ENCODE data around the gene DNM2.

The DNM2 gene

GRCh38 chr19:10695401-10696398 lies 22.2 kb upstream of the DNM2 start:
- ChIA-PET CTCF (interaction anchor here (0.7 to 10.1 kb wide), 6 partner anchors 9 to 169 kb away, joined by 3 to 161 read pairs (median 4); no protein-coding TSS in a partner anchor), POLR2A (interaction anchor here (0.7 kb wide), 1 partner anchor 46 kb away, joined by 5 read pairs; no protein-coding TSS in a partner anchor)
- TF ChIP-seq CTCF (IDR thresholded peaks at IDR 0.05; ENCODE audit: control extremely low read depth, extremely low read depth, low read depth, missing control alignments): no peak
- DNase-seq (ENCODE audit: extremely low spot score): peak; percentile 95

GRCh38 chr19:10699650-10700335 lies 18.1 kb upstream of the DNM2 start:
- ChIA-PET POLR2A (interaction anchor here (0.5 to 0.8 kb wide), 2 partner anchors 39 to 57 kb away, joined by 3 read pairs; no protein-coding TSS in a partner anchor), CTCF (interaction anchor here (0.6 to 10.1 kb wide), 47 partner anchors 10 to 284 kb away, joined by 3 to 161 read pairs (median 4); partner anchors contain the start of genes DNM2 and TMED1)
- peak; percentile 64 for DNase-seq (ENCODE audit: extremely low spot score)
- peak; percentile 54 for TF ChIP-seq CTCF (IDR thresholded peaks at IDR 0.05; ENCODE audit: control extremely low read depth, extremely low read depth, low read depth, missing control alignments)

- ChIA-PET POLR2A (interaction anchor here (0.5 to 1.1 kb wide), 4 partner anchors 15 to 126 kb away, joined by 3 to 5 read pairs (median 4); no protein-coding TSS in a partner anchor), CTCF (interaction anchor here (0.9 to 10.1 kb wide), 23 partner anchors 8 to 285 kb away, joined by 3 to 161 read pairs (median 6); partner anchors contain the start of gene DNM2)
- peak; percentile 63 for DNase-seq (ENCODE audit: extremely low spot score)
- TF ChIP-seq CTCF (IDR thresholded peaks at IDR 0.05; ENCODE audit: control extremely low read depth, extremely low read depth, low read depth, missing control alignments): peak; percentile 8
Observed at GRCh38 chr19:10701955-10702525, 15.8 kb upstream of the DNM2 start.

GRCh38 chr19:10706990-10707389 lies 10.9 kb upstream of the DNM2 start:
- TF ChIP-seq CTCF (IDR thresholded peaks at IDR 0.05; ENCODE audit: control extremely low read depth, extremely low read depth, low read depth, missing control alignments): no peak
- no peak for DNase-seq (ENCODE audit: extremely low spot score)
- ChIA-PET CTCF (interaction anchor here (1.0 to 1.4 kb wide), 3 partner anchors 11 to 158 kb away, joined by 3 to 13 read pairs (median 4); partner anchors contain the start of gene DNM2), POLR2A (no interaction called here)

GRCh38 chr19:10707440-10707839 lies 10.4 kb upstream of the DNM2 start:
- POLR2A ChIA-PET: no interaction called here
- CTCF ChIA-PET: interaction anchor here (1.0 to 1.4 kb wide), 3 partner anchors 10 to 157 kb away, joined by 3 to 13 read pairs (median 4); partner anchors contain the start of gene DNM2
- TF ChIP-seq CTCF (IDR thresholded peaks at IDR 0.05; ENCODE audit: control extremely low read depth, extremely low read depth, low read depth, missing control alignments): no peak
- no peak for DNase-seq (ENCODE audit: extremely low spot score)
